GM15510 (cell line): ENCODE data around the gene ARHGEF4.

Source experiments
- POLR2A ChIP-seq: IDR thresholded peaks from 3 replicates; pipeline ENCODE4 v1.6.1; 2011; ENCODE audit warnings: borderline replicate concordance; ENCODE audit not compliant: insufficient read length; ENCODE audit errors: extremely low read depth

ARHGEF4 gene

GRCh38 chr2:130826821-130827501, 9.8 kb upstream of the ARHGEF4 start:
- no peak for TF ChIP-seq POLR2A

- TF ChIP-seq POLR2A = no peak
Observed at GRCh38 chr2:130827502-130828251, 9.0 kb upstream of the ARHGEF4 start.

- TF ChIP-seq POLR2A = no peak
Observed at GRCh38 chr2:130828461-130828860, 8.3 kb upstream of the ARHGEF4 start.

DNA sequence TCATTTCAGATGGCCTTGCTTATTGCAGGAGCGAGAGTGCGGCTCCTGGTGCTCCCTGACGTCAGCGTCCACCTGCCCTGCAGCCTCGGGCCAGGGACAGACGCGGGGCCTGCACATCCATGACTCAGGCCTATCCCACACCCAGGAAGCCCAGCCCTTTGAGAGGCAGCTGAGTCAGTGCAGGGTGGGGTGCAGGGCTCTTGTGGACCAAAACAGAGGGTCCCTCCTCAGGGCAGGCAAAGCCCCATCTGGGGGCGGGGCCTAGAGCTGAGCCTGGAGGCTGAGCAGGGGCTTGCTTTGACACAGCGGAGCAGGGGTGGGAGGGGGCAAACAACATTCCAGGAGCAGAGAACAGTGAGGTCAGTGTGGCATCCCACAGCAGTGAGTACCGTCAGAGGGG, 7.7 kb upstream of the ARHGEF4 start:
- no peak for TF ChIP-seq POLR2A

DNA sequence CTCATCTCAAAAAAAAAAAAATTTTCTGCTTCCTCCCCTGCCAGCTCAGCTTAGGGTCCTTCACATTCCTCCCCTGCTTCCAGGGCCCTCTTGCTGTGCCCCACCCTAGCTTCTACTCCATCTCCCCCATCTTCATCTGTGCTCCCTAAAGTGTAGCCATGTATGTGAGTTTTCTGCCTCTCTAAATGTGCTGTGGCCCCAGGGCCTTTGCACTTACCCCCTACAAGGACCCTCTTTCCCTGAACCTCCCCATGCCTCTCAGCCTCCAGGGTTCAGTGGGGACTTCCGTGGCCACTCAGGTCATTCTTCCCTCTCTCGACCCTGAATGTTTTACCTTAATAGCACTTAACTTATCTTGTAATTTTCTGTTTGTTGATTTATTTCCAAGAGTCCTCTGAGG, 6.2 kb upstream of the ARHGEF4 start:
- TF ChIP-seq POLR2A = no peak

- no peak for TF ChIP-seq POLR2A
Observed at GRCh38 chr2:130831356-130831755, 5.4 kb upstream of the ARHGEF4 start.

DNA sequence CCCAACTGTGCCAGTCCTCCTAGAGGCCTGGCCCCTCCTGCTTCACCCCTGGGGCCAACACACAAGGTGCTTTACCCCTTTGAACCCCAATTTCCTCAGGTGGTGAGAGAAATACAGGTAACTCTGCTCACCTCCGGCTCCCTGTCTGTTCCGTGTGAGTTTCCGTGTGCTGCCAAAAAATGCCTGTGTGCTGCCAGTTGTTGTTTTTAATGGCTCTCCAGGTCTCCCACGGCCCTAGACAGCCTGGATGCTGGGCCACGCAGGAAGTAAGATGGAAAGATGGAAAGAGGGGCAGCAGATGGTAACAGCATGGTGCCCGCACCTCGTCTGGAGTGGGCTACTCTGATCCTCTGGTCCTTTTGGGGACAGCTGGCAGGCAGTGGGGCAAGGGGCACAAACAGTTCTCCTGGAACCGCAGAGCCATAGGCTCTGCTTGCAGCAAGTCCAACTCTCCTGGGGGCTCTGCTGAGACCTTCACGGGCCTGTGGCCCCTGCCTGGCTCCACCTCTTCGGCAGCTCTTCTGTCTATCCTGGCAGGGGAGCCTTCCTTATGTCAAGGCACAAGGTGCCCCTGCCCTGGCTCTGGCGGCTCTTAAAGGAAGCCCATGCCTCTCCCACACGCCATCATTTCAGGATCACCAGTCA, 4.3 kb upstream of the ARHGEF4 start:
- no peak for TF ChIP-seq POLR2A

DNA sequence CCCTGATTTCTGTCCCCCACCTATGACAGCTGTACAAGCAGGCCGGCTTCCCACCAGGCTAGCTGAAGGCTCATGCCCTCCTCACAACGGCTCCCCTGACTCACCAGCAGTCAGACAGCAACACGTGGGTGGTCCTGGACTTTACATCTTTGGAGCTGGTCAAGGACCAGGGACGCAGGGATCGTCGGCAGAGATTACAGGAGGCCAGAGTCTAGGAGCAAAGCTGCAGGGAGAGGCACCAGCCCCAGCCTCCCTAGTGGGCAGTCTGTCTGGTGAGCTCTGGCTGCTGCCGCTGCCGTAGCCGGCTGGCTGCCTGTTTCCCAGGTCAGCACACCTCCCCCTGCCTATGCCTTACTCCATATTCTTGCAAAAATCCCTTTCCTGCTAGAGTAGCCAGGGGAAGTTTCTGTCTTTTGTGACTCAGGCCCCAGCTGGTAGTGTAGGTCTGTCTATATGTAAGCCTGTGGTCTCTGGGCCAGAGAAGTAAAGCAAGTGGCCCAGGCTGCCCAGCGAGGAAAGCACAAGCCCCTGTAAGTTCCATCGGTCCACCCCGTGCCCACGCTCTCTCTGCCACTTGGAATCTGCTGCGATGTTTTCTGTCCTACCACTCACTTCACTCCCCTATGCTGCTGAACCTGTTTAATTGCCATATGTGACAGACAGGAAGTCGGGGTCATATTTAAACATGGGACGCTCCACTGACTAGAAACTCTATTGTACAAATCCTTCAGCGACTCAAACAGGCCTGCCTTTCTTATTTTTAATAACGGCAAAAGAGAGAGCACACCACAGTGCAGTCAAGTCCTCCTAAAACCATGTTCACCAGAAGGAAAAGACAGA, 2.4 kb upstream of the ARHGEF4 start:
- TF ChIP-seq POLR2A = no peak

DNA sequence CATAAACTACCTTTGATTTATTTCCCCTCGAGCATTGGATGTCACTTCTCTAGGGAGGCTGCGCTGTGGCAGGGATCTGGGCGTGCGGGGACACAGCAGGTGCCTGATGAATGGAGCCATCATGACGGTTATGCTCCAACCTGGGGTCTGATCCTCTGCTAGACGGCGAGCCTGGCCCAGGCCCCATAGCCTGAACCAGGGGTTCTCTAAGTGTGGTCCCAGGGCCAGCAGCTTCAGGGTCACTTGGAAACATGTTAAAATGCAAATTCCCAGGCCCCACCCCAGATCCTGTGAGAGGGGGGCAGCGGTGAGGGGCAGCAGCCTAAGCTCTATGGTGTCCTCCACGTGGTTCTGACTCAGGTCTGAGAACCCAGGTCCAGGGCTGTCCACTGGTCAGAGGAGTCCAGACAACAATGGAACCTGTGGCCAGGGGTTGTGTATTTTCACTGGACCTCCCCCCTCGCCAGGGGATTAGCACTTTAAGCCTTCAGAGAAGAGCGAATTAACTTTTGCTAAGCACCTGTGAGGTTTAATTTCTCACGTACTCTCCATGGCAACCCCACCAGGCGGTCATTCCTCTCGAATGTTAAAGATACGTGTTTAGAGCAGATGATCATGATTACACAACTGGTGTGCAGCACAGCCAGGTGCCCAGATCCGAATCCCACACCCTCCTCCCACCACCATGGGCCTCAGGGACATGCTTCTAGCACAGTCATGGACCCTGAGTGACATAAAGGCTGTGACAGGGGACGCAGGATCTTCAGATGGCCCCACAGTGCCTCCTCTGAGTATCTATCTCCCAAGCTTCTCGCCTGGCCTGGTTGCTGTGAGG, 1.6 kb upstream of the ARHGEF4 start:
- no peak for TF ChIP-seq POLR2A

DNA sequence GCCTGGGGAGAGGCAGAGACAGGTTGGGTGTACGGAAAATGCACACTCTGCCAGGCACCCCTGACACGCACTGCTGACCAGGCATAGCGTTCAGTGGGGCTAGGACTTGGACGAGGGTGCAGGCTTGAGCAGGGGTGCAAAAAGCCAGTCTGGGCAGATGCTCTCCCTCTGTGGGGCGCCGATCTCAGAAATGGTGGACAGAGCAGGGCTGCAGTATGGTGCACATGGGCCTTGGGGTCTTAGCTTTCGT, 1.0 kb upstream of the ARHGEF4 start:
- no peak for TF ChIP-seq POLR2A

DNA sequence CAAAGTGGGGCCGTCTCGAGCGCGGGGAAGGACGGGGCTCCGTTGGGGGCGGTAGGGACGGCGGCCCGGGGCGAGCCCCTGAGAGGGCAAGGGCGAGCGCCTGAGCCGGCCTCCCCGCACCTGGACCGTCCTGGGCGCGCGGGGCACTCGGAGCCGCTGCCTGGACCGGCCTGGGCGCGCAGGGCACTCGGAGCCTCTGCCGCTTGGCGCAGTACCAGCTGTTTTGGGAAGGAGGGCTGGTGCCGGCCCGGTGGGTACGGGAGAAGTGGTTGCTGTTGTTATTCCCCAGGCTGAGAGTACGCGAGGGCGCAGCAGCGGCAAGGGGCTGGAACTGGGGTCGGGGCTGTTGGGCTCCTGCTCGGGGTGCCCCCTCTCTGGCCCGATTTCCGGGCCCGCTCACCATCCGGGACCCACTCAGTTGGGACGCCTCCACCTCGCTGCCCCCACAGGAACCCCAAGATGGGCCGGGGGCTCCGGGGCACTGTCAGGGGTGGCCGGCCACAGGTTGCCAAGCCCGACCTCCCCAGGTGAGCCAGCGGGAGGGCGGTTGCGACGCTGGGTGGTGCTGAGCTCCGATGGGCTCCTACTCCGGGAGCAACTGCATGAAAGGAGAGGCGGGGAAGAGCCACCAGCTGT, 579 bp downstream of the ARHGEF4 start:
- no peak for TF ChIP-seq POLR2A

- TF ChIP-seq POLR2A = no peak
Observed at GRCh38 chr2:130837811-130838565, 1.3 kb downstream of the ARHGEF4 start.
